Hair follicular keratinocyte (primary cell): ENCODE data around the gene FHAD1. TPM values are rescaled to one million over a fixed set of nuclear protein-coding genes. Genes with fewer than 3 reads are reported as not detected.

Source experiments
- total RNA-seq: library from RNA; depleted of rRNA; stranded (reverse); fragments of >200 nt; gene quantifications from 2 replicates; pipeline ENCODE4 v1.2.3, GENCODE V29; 2015

The FHAD1 gene
- 0.11 TPM in 1 of 2 replicates, not detected in the other for total RNA-seq

GRCh38 chr1:15246960-15247614, at the start of gene FHAD1:
FHAD1 (plus strand) TSS chr1:15247223; CDS start chr1:15251785, 4,562 bp downstream.

GRCh38 chr1:15409388-15410222, 162.6 kb downstream of the FHAD1 start, which contains the start of gene EFHD2:
EFHD2 (plus strand) TSS chr1:15409888; CDS start chr1:15409972, 84 bp downstream.

Other genes with a start within 250 kb of the FHAD1 start
- 18.3 and 18.4 TPM in 2 replicates for gene TMEM51, start 93.5 kb upstream of the FHAD1 start, total RNA-seq
- 132 and 167 TPM in 2 replicates for gene EFHD2, start 162.7 kb downstream of the FHAD1 start, total RNA-seq
- gene CTRC, start 191.2 kb downstream of the FHAD1 start, total RNA-seq, result not detected in 2 replicates
- not detected in 2 replicates for gene CELA2A, start 209.5 kb downstream of the FHAD1 start, total RNA-seq
- not detected in 2 replicates for gene CELA2B, start 228.9 kb downstream of the FHAD1 start, total RNA-seq